ENCODE results near the gene PTGDR. TPM values are rescaled to one million over a fixed set of nuclear protein-coding genes. Genes with fewer than 3 reads are reported as not detected.

Gene PTGDR
- total RNA-seq, 5 donors from 2014 or later (not counting 1 experiment from before 2014, with no cell fraction given): 1.8 to 8.9 (median 5.2) TPM

DNA sequence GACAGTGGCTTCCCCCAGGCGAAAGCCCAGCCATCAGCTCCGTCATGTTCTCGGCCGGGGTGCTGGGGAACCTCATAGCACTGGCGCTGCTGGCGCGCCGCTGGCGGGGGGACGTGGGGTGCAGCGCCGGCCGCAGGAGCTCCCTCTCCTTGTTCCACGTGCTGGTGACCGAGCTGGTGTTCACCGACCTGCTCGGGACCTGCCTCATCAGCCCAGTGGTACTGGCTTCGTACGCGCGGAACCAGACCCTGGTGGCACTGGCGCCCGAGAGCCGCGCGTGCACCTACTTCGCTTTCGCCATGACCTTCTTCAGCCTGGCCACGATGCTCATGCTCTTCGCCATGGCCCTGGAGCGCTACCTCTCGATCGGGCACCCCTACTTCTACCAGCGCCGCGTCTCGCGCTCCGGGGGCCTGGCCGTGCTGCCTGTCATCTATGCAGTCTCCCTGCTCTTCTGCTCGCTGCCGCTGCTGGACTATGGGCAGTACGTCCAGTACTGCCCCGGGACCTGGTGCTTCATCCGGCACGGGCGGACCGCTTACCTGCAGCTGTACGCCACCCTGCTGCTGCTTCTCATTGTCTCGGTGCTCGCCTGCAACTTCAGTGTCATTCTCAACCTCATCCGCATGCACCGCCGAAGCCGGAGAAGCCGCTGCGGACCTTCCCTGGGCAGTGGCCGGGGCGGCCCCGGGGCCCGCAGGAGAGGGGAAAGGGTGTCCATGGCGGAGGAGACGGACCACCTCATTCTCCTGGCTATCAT lies 47.3 kb downstream of the PTGDR start:
- peak overlapping the region; percentile 72 for H3K27ac ChIP-seq (ENCODE audit: low read length)
- H3K4me3 ChIP-seq (ENCODE audit: control insufficient read depth in 1 of 2, extremely low read depth in 1 of 2, low read length in 1 of 2): peak overlapping the region; percentile 76 to 81
- POLR2A ChIA-PET: interaction anchor here in 1 of 2 donors (0.7 kb wide), 1 partner anchor 32 kb away, joined by 3 read pairs; no protein-coding TSS in a partner anchor
- CTCF ChIA-PET: interaction anchor here in 1 of 2 donors (1.1 kb wide), 1 partner anchor 86 kb away, joined by 4 read pairs; no protein-coding TSS in a partner anchor
- Mint-ChIP-seq H3K9me3 (no peaks in the 10 kb centered on the region), H3K4me1 (peaks cover 83 to 88% (median 86%) of the 10 kb centered on the region in 3 donors), H3K36me3 (peaks cover 24% of the 10 kb centered on the region), H3K4me3 (peak overlapping the region; percentile 99 to 100 (median 99)), H3K27me3 (peaks cover 0 to 6% of the 10 kb centered on the region in 2 donors), H3K27ac (peak overlapping the region; percentile 95 to 98)
- H3K36me3 ChIP-seq (ENCODE audit: control insufficient read depth in 2 of 2, extremely low read depth in 1 of 2, insufficient read depth in 1 of 2, low read length in 1 of 2): no peaks in the 10 kb centered on the region
- ATAC-seq (replicated peaks in 1 of 4) (peak; percentile 38 to 51 (median 44)), DNase-seq (peak in 28 of 35 experiments; percentile 4 to 48 (median 22))
- peaks cover 16 to 42% of the 10 kb centered on the region in 2 experiments for H3K4me1 ChIP-seq (ENCODE audit: control insufficient read depth in 1 of 2, extremely low read depth in 1 of 2, insufficient read depth in 2 of 2, low read length in 2 of 2)
- 1% methylated on average over 62 of the region's 63 CpGs for WGBS (ENCODE audit: insufficient coverage)
- H3K9me3 ChIP-seq: no peaks in the 10 kb centered on the region
- H3K27me3 ChIP-seq (replicated peaks in 1 of 2; ENCODE audit: control insufficient read depth in 2 of 2, extremely low read depth in 1 of 2, insufficient read depth in 2 of 2, low read length in 1 of 2): peaks cover 0 to 7% of the 10 kb centered on the region in 2 experiments

DNA sequence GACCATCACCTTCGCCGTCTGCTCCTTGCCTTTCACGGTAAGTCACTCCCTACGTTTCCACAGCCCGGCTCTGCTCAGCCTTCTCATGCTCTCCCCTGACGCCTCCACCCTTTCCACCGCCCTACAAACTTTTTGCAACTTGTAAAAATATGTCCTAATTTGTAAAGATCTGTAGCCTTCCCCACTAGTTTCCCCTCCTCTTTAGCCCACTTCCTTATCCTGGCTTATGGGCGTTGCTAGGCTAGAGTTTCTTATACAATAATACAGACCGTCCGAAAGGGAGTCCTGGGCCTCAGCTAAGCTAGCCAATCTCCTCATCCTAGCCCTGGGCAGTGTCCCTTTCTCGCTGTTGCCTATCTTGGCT lies 47.8 kb downstream of the PTGDR start:
- peaks cover 16 to 37% of the 10 kb centered on the region in 2 experiments for H3K4me1 ChIP-seq (ENCODE audit: control insufficient read depth in 1 of 2, extremely low read depth in 1 of 2, insufficient read depth in 2 of 2, low read length in 2 of 2)
- H3K4me1 Mint-ChIP-seq: peaks cover 85 to 94% (median 87%) of the 10 kb centered on the region in 3 donors
- H3K27me3 Mint-ChIP-seq: peaks cover 0 to 6% of the 10 kb centered on the region in 2 donors
- H3K36me3 Mint-ChIP-seq: peaks cover 30% of the 10 kb centered on the region
- H3K27me3 ChIP-seq (replicated peaks in 1 of 2; ENCODE audit: control insufficient read depth in 2 of 2, extremely low read depth in 1 of 2, insufficient read depth in 2 of 2, low read length in 1 of 2): peaks cover 0 to 7% of the 10 kb centered on the region in 2 experiments
- H3K27ac ChIP-seq (ENCODE audit: low read length): peak overlapping the region; percentile 72
- DNase-seq (peak in 4 of 35 experiments; percentile 7 to 35 (median 22)), ATAC-seq (replicated peaks in 1 of 4) (peak; percentile 21 to 30 (median 26))
- 7% methylated on average over 9 of the region's 11 CpGs for WGBS (ENCODE audit: insufficient coverage)
- H3K9me3 ChIP-seq: no peaks in the 10 kb centered on the region
- peak overlapping the region; percentile 99 to 100 (median 99) for H3K4me3 Mint-ChIP-seq
- POLR2A ChIA-PET: no interaction called here
- CTCF ChIA-PET: no interaction called here
- H3K4me3 ChIP-seq (ENCODE audit: control insufficient read depth in 1 of 2, extremely low read depth in 1 of 2, low read length in 1 of 2): peak overlapping the region; percentile 76 to 81
- H3K27ac Mint-ChIP-seq: peak overlapping the region; percentile 95 to 98
- no peaks in the 10 kb centered on the region for H3K36me3 ChIP-seq (ENCODE audit: control insufficient read depth in 2 of 2, extremely low read depth in 1 of 2, insufficient read depth in 1 of 2, low read length in 1 of 2)
- H3K9me3 Mint-ChIP-seq: no peaks in the 10 kb centered on the region

DNA sequence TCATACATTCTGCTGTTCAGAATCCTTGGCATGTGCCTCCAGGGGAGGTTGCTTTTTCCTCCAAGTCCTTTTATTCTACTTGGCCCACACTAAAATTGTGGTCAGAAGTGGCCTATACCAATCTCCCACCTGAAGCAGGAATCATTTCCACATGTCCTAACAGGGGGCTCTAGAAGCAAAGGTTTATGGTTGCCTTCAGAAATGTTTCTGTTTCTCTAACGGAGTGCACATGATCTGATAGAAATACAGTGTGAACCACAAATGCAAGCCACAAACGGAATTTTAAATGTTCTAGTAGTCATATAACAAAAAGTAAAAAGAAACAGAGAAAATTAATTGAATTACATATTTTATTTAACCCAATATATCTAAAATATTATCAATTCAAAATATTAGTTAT lies 50.6 kb downstream of the PTGDR start:
- Mint-ChIP-seq H3K4me3 (peak overlapping the region; percentile 99 to 100 (median 99)), H3K27me3 (peaks cover 0 to 6% of the 10 kb centered on the region in 2 donors), H3K36me3 (peaks cover 48% of the 10 kb centered on the region), H3K27ac (peak overlapping the region; percentile 79 to 87), H3K9me3 (peaks cover 8 to 18% (median 8%) of the 10 kb centered on the region in 3 donors), H3K4me1 (peaks cover 66 to 83% (median 76%) of the 10 kb centered on the region in 3 donors)
- DNase-seq (peak in 1 of 35 experiments; percentile 44), ATAC-seq (replicated peaks in 1 of 4) (no peak)
- ChIA-PET POLR2A (interaction anchor here in 1 of 2 donors (0.6 kb wide), 1 partner anchor 382 kb away, joined by 10 read pairs; no protein-coding TSS in a partner anchor), CTCF (interaction anchor here in 1 of 2 donors (0.6 kb wide), 1 partner anchor 578 kb away, joined by 3 read pairs; no protein-coding TSS in a partner anchor)
- H3K36me3 ChIP-seq (ENCODE audit: control insufficient read depth in 2 of 2, extremely low read depth in 1 of 2, insufficient read depth in 1 of 2, low read length in 1 of 2): no peaks in the 10 kb centered on the region
- peak overlapping the region in 1 of 2 donors; percentile 81 for H3K4me3 ChIP-seq (ENCODE audit: control insufficient read depth in 1 of 2, extremely low read depth in 1 of 2, low read length in 1 of 2)
- H3K27me3 ChIP-seq (replicated peaks in 1 of 2; ENCODE audit: control insufficient read depth in 2 of 2, extremely low read depth in 1 of 2, insufficient read depth in 2 of 2, low read length in 1 of 2): peaks cover 0 to 7% of the 10 kb centered on the region in 2 experiments
- H3K9me3 ChIP-seq: no peaks in the 10 kb centered on the region
- peak overlapping the region; percentile 72 for H3K27ac ChIP-seq (ENCODE audit: low read length)
- H3K4me1 ChIP-seq (ENCODE audit: control insufficient read depth in 1 of 2, extremely low read depth in 1 of 2, insufficient read depth in 2 of 2, low read length in 2 of 2): peaks cover 16 to 19% of the 10 kb centered on the region in 2 experiments
- no CpG with 5 or more reads among the region's 2 CpGs for WGBS (ENCODE audit: insufficient coverage)

DNA sequence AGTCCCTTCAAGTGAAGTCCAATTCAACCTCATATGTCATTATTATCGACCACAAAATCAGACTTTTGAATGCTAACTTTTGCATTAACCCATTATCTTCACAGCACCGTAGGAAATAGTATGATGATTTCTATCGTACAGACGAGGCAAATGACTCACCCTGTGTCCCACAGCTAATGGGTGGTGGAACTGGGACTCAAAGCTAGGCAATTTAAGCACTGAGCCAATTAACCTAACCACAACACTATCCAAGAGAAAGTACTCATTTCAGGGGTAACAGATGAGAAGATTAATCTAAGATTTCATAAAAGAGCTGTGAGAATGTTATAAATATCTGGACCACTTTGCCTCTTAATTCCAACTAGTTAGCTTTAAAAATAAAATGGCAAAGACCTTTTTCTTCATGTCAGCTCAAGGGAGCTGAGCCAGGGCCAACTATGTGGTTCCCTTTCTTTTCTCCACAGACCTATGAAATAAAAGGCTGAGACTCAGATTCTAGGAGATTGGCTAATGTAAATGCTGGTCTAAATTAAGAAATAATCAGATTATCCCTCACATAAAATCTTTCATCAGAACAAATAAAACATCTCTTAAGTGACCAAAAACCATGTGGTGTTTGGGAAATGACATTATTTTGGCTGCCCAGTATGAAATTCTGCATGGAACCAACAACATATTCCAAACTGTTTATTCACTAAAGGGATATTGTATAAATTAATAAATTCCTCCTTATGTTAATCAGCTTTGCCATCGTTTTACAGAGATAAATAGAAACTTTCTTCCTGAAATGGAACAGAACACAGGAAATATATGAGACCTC lies 51.5 kb downstream of the PTGDR start:
- CTCF ChIA-PET: interaction anchor here in 1 of 2 donors (0.5 to 0.8 kb wide), 4 partner anchors 19 to 1775 kb away, joined by 3 to 4 read pairs (median 3); no protein-coding TSS in a partner anchor
- H3K9me3 ChIP-seq: no peaks in the 10 kb centered on the region
- ATAC-seq (replicated peaks in 1 of 4) (no peak), DNase-seq (no peak)
- POLR2A ChIA-PET: no interaction called here
- peak overlapping the region; percentile 37 to 78 (median 68) for H3K4me3 Mint-ChIP-seq
- H3K36me3 Mint-ChIP-seq: peaks cover 55% of the 10 kb centered on the region
- H3K4me3 ChIP-seq (ENCODE audit: control insufficient read depth in 1 of 2, extremely low read depth in 1 of 2, low read length in 1 of 2): peak overlapping the region in 1 of 2 donors; percentile 81
- no peaks in the 10 kb centered on the region for H3K27me3 ChIP-seq (replicated peaks in 1 of 2; ENCODE audit: control insufficient read depth in 2 of 2, extremely low read depth in 1 of 2, insufficient read depth in 2 of 2, low read length in 1 of 2)
- peak overlapping the region; percentile 74 to 84 for H3K27ac Mint-ChIP-seq
- no CpG with 5 or more reads among the region's 5 CpGs for WGBS (ENCODE audit: insufficient coverage)
- peaks cover 8 to 19% (median 8%) of the 10 kb centered on the region in 3 donors for H3K9me3 Mint-ChIP-seq
- H3K4me1 ChIP-seq (ENCODE audit: control insufficient read depth in 1 of 2, extremely low read depth in 1 of 2, insufficient read depth in 2 of 2, low read length in 2 of 2): peaks cover 12 to 13% of the 10 kb centered on the region in 2 experiments
- peaks cover 0 to 4% of the 10 kb centered on the region in 2 donors for H3K27me3 Mint-ChIP-seq
- peaks cover 62 to 85% (median 76%) of the 10 kb centered on the region in 3 donors for H3K4me1 Mint-ChIP-seq
- H3K27ac ChIP-seq (ENCODE audit: low read length): peak overlapping the region; percentile 72
- H3K36me3 ChIP-seq (ENCODE audit: control insufficient read depth in 2 of 2, extremely low read depth in 1 of 2, insufficient read depth in 1 of 2, low read length in 1 of 2): no peaks in the 10 kb centered on the region

DNA sequence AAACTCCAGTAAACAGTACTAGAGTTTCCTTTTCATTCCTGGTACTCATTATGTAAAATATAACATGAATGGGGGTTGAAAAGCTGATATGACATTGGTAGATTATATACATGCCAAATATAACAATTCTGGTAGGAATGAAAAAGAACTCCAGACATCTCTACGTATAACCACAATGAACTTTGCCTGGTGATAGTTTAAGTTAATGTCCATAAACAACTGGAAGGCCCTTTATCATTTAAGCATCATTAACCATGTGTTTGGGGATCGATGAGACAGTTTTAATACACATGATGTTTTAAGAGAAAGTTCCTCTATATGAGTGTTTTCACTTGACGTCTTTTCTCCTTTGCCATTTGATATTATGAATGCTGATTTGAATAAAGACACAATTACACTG lies 52.4 kb downstream of the PTGDR start:
- Histone ChIP-seq H3K27ac (ENCODE audit: low read length) (no peak overlapping the region), H3K36me3 (ENCODE audit: control insufficient read depth in 2 of 2, extremely low read depth in 1 of 2, insufficient read depth in 1 of 2, low read length in 1 of 2) (no peaks in the 10 kb centered on the region), H3K9me3 (no peaks in the 10 kb centered on the region), H3K4me3 (ENCODE audit: control insufficient read depth in 1 of 2, extremely low read depth in 1 of 2, low read length in 1 of 2) (no peak overlapping the region), H3K27me3 (replicated peaks in 1 of 2; ENCODE audit: control insufficient read depth in 2 of 2, extremely low read depth in 1 of 2, insufficient read depth in 2 of 2, low read length in 1 of 2) (no peaks in the 10 kb centered on the region), H3K4me1 (ENCODE audit: control insufficient read depth in 1 of 2, extremely low read depth in 1 of 2, insufficient read depth in 2 of 2, low read length in 2 of 2) (peaks cover 12 to 15% of the 10 kb centered on the region in 2 experiments)
- Mint-ChIP-seq H3K36me3 (peaks cover 57% of the 10 kb centered on the region), H3K4me3 (peak overlapping the region in 2 of 3 donors; percentile 26 to 78), H3K27ac (peak overlapping the region; percentile 74 to 84), H3K27me3 (peaks cover 0 to 4% of the 10 kb centered on the region in 2 donors), H3K4me1 (peaks cover 68 to 92% (median 80%) of the 10 kb centered on the region in 3 donors), H3K9me3 (peaks cover 8 to 19% (median 8%) of the 10 kb centered on the region in 3 donors)
- ATAC-seq (replicated peaks in 1 of 4): no peak
- WGBS (ENCODE audit: insufficient coverage): no CpG with 5 or more reads among the region's 3 CpGs
- no peak for DNase-seq
- ChIA-PET CTCF (interaction anchor here in 1 of 2 donors (0.6 to 0.8 kb wide), 2 partner anchors 8 to 299 kb away, joined by 3 read pairs; no protein-coding TSS in a partner anchor), POLR2A (no interaction called here)

Data from T-cell (primary cell).